Spinal cord (tissue), 10 donors: ENCODE data around the gene MCM9. TPM values are rescaled to one million over a fixed set of nuclear protein-coding genes. Genes with fewer than 3 reads are reported as not detected.
"Not testable (repeated sequence)": the region's sequence is repeated elsewhere in the genome, so short reads cannot be mapped to it uniquely, and the experiment has no call there.

ENCODE experiments used
- DNase-seq, 6 donors: peaks; one replicate each; pipeline versions ENCODE4 v3.0.0 to v3.0.0-alpha.2; 2013 to 2015; ENCODE audit warnings: low spot score in 6 of 6, low read depth in 4 of 6
- H3K27ac ChIP-seq: one replicate; pipeline ENCODE4 v1.5.1; 2013; ENCODE audit warnings: low read depth, low read length, control low read depth
- H3K27me3 ChIP-seq: one replicate; pipeline ENCODE4 v1.6.1; 2013; ENCODE audit warnings: low read length; ENCODE audit not compliant: control insufficient read depth, insufficient read depth
- H3K36me3 ChIP-seq: one replicate; pipeline ENCODE4 v1.6.1; 2013; ENCODE audit warnings: low read length; ENCODE audit not compliant: control insufficient read depth, insufficient read depth
- H3K4me1 ChIP-seq: one replicate; pipeline ENCODE4 v1.6.1; 2013; ENCODE audit warnings: low read length; ENCODE audit not compliant: control insufficient read depth, insufficient read depth
- H3K4me3 ChIP-seq: one replicate; pipeline ENCODE4 v1.5.1; 2013; ENCODE audit warnings: low read depth, low read length, control low read depth
- H3K9me3 ChIP-seq: one replicate; pipeline ENCODE4 v1.6.1; 2013; ENCODE audit warnings: low read length; ENCODE audit not compliant: control insufficient read depth, insufficient read depth
- WGBS: methylation state at CpG from one replicate; pipeline ENCODE4 v1.1.5; 2013; ENCODE audit warnings: missing lambda C conversion rate; ENCODE audit not compliant: insufficient coverage; 5-methylcytosine and 5-hydroxymethylcytosine counted together
- polyA plus RNA-seq, 2 donors: library from polyadenylated mRNA; unstranded; fragments of 120-200 nt; gene quantifications; one replicate each; pipeline ENCODE4 v1.2.1, GENCODE V29; 2013; ENCODE audit not compliant: insufficient read length in 2 of 2
- total RNA-seq, 2 donors: library from RNA; depleted of rRNA in 1 of 2; stranded (reverse); fragments of 120-200 nt in 1 of 2; fragments of >200 nt in 1 of 2; gene quantifications; one replicate each; pipeline versions ENCODE4 v1.2.3 to v1.2.4, GENCODE V29; 2013 to 2014
- donor health status: healthy.

The MCM9 gene
- total and polyA plus RNA-seq, 4 donors, result 11.2 to 16.8 (median 14.5) TPM

DNA sequence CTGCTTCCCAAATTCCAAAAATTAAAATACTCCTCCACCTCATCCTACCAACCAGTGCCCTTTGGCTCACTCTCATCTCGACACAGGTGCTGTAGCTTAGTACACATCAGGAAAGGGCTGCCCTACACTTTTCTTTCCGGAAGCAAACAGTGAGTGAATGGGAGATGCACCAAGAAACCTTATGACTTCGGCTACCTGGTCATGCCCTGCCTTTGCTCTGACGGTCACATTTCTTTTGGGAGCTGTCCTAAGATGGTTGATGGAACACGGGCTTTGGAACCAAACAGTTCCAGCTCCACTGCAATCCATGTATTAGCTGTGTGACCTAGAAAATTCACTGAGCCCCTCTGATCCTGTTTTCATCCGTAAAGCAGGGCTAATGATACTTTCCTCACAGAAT, 133.7 kb downstream of the MCM9 start:
- Histone ChIP-seq H3K4me1 (peaks cover 11% of the 10 kb centered on the region), H3K4me3 (no peak overlapping the region), H3K36me3 (no peaks in the 10 kb centered on the region), H3K27me3 (no peaks in the 10 kb centered on the region), H3K9me3 (no peaks in the 10 kb centered on the region), H3K27ac (no peak overlapping the region)
- 96% methylated on average over 5 of the region's 6 CpGs for WGBS
- no peak for DNase-seq

DNA sequence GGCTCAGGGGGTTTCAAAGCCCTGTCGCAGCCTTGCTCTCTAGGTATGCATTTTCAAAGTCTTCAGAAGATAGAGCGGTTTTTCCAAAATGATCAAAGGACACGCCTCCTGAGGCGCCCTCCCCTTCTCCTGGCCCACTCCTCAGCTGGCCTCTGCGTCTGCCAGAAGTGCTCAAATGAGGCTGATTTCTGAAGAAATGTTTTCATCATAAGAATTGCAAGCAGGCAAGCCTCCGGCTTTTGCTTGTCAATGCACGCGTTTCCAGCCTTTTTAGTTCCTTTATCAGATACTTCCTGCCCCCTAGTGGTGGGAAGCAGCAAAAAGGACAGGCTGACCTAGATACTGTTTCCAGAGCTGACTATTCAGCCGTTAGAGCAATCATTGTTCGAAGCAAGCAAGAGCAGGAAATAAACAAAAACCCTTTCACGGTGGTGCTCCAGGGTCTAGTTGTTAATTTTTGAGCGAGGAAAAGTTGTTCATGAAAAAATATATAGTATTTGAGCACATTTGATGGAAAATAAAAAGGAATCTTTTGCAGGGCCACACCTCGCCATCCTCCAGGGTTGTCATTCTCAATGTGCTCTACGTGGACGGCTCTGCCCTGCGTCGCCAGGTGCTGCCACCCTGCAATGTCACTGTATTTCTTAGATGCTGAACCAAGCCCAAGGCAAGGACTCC, 134.4 kb downstream of the MCM9 start:
- Histone ChIP-seq H3K4me3 (no peak overlapping the region), H3K9me3 (no peaks in the 10 kb centered on the region), H3K4me1 (peaks cover 11% of the 10 kb centered on the region), H3K27ac (peak overlapping the region; percentile 52), H3K27me3 (no peaks in the 10 kb centered on the region), H3K36me3 (no peaks in the 10 kb centered on the region)
- DNase-seq, result peak; percentile 83 to 98 (median 88)
- WGBS, result 23% methylated on average over 12 of the region's 17 CpGs

DNA sequence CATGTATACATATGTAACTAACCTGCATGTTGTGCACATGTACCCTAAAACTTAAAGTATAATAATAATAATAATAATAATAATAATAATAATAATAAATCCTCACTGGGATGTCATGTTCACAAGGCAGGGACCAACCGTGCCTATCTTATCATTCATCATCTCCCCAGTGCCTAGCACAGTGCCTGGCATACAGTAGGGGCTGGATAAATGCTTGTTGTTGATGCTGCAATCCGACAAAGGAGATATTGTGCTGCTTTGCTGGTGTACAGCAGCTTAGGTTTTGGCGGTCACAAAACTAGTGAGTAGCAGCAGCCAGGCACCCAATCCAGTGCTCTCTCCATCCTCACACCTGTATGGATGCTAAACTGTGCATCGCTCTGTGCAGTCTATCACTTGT, 135.1 kb downstream of the MCM9 start:
- no CpG with 5 or more reads among the region's 4 CpGs for WGBS

DNA sequence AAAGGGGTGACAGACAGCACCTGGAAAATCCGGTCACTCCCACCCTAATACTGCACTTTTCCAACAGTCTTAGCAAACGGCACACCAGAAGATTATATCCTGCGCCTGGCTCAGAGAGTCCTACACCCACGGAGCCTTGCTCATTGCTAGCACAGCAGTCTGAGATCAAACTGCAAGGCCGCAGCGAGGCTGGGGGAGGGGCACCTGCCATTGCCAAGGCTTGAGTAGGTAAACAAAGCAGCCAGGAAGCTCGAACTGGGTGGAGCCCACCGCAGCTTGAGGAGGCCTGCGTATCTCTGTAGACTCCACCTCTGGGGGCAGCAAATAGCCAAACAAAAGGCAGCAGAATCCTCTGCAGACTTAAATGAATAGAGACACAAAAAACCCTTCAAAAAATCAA, 138.4 kb downstream of the MCM9 start:
- H3K27me3 ChIP-seq, H3K4me3 ChIP-seq, H3K9me3 ChIP-seq, H3K36me3 ChIP-seq, DNase-seq, H3K27ac ChIP-seq: not testable (repeated sequence)
- 76% methylated on average over 7 of the region's 9 CpGs for WGBS
- H3K4me1 ChIP-seq, result peaks cover 11% of the 10 kb centered on the region

More for the DNA sequence above, 135.1 kb downstream of the MCM9 start:
- no peaks in the 10 kb centered on the region for H3K27me3 ChIP-seq
- DNase-seq, result no peak
- H3K27ac ChIP-seq, result no peak overlapping the region
- no peak overlapping the region for H3K4me3 ChIP-seq
- peaks cover 11% of the 10 kb centered on the region for H3K4me1 ChIP-seq
- no peaks in the 10 kb centered on the region for H3K9me3 ChIP-seq
- no peaks in the 10 kb centered on the region for H3K36me3 ChIP-seq

DNA sequence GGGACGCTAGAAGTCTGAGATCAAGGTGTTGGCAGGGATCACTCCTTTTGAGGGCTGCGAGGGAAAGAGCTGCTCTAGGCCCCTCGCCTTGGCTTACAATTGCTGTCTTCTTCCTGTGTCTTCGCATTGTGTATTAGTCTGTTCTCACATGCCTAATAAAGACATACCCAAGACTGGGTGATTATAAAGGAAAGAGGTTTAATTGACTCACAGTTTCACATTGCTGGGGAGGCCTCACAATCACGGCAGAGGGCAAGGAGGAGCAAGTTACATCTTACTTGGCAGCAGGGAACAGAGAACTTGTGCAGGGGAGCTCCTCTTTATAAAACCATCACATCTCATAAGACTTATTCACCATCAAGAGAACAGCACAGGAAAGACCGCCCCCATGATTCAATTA, 143.5 kb downstream of the MCM9 start:
- H3K27ac ChIP-seq, result no peak overlapping the region
- 100% methylated on average over 2 of the region's 6 CpGs for WGBS
- no peak overlapping the region for H3K4me3 ChIP-seq
- no peaks in the 10 kb centered on the region for H3K27me3 ChIP-seq
- DNase-seq, result no peak
- H3K9me3 ChIP-seq, result no peaks in the 10 kb centered on the region
- H3K4me1 ChIP-seq, result peaks cover 7% of the 10 kb centered on the region
- H3K36me3 ChIP-seq, result no peaks in the 10 kb centered on the region

DNA sequence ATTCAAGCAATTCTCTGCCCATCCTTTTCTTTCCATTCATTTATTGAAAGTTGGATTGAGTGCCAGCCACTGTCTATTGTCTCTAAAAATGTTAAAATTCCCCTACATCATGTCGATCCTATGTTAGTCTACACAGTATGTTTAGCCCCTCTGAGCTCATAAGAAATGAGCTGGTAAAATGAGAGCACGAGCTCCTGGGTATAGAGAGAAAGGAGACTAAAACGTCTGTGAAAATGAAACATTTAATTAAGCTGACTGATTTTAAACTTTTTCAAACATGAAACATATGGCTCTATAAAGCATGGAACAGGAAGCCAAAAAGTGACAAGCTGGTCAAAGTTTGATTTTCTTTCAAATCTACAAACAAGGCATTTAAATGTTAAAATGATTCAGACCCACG, 145.0 kb downstream of the MCM9 start:
- 80% methylated on average over 1 of the region's 4 CpGs for WGBS
- no peaks in the 10 kb centered on the region for H3K36me3 ChIP-seq
- no peak overlapping the region for H3K27ac ChIP-seq
- peak in 1 of 6 donors; percentile 58 for DNase-seq
- H3K27me3 ChIP-seq, result no peaks in the 10 kb centered on the region
- no peaks in the 10 kb centered on the region for H3K9me3 ChIP-seq
- H3K4me1 ChIP-seq, result peaks cover 9% of the 10 kb centered on the region
- no peak overlapping the region for H3K4me3 ChIP-seq

DNA sequence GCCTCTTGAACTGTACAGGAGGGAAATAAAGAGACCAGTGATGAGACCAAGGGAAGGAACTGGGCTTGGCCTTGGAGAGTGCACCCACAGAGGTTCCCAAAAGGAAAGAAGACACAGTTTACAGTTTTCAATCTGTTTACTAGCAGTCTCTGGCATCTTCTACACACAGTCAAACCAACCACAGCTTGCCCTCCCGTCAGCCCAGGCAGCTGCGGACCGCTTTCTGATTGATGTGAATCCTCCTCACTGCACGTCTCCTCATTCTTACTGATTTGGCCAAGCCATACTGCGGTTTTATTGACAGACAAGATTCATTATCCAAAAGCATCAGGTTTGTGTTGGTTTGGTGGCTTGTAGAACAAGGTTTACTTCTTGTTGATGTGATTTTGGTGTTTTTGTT, 145.5 kb downstream of the MCM9 start:
- Histone ChIP-seq H3K4me1 (peaks cover 14% of the 10 kb centered on the region), H3K27me3 (no peaks in the 10 kb centered on the region), H3K27ac (no peak overlapping the region), H3K4me3 (no peak overlapping the region), H3K36me3 (no peaks in the 10 kb centered on the region), H3K9me3 (no peaks in the 10 kb centered on the region)
- peak in 1 of 6 donors; percentile 30 for DNase-seq
- 58% methylated on average over 5 of the region's 5 CpGs for WGBS

DNA sequence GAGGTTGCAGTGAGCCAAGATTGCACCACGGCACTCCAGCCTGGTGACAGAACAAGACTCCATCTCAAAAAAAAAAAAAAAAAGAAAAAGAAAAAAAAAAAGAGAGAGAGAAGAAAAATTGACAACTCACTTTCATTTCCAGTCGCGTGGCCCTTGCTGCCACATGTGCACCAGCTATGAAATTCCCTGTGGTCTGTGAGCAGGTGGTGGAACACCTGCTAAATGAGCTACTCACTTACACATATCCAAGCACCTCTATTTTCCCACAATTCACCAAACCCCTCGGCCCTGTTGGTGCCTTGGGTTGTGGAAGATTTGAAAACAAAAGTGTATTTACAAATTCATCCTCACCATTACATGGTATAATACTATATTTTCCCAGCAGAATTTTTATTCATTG, 146.3 kb downstream of the MCM9 start:
- WGBS, result no CpG with 5 or more reads among the region's 4 CpGs
- no peak overlapping the region for H3K4me3 ChIP-seq
- H3K27me3 ChIP-seq, result no peaks in the 10 kb centered on the region
- H3K9me3 ChIP-seq, result no peaks in the 10 kb centered on the region
- peak in 1 of 6 donors; percentile 6 for DNase-seq
- peaks cover 14% of the 10 kb centered on the region for H3K4me1 ChIP-seq
- no peaks in the 10 kb centered on the region for H3K36me3 ChIP-seq
- H3K27ac ChIP-seq, result no peak overlapping the region

DNA sequence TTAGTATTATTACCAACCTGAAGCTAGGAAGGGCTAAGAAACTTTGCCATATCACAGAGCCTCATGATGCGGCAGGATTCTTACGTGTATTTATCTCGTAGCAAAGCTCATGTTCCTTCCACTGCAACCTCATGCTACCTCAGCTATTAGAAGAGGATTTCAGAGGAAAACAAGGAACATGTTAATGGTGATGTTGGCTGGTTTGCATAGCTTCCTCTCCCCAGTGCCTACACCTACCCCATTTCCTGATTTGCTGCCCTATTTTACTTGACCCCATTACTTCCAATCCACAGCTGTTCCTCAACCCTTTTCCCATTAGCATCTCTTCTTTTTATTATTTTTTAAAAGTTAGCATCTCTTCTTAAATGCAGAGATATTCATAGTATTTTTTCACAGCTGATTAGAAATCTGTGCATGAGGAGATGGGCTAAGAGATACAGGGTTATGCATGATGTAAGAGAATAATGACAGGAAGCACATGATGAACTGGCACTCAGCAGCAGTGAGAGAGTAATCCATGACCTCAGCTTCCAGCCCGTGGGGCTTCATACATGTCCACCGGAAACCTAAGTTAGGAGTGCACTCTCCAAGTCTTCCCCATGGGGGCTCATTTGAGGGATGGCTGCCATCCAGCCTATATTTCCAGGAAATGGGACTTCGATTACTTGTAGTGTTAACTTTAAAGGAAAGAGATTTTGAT, 147.1 kb downstream of the MCM9 start:
- no peak overlapping the region for H3K4me3 ChIP-seq
- H3K36me3 ChIP-seq, result no peaks in the 10 kb centered on the region
- H3K27ac ChIP-seq, result no peak overlapping the region
- H3K27me3 ChIP-seq, result no peaks in the 10 kb centered on the region
- 96% methylated on average over 4 of the region's 6 CpGs for WGBS
- no peak for DNase-seq
- no peaks in the 10 kb centered on the region for H3K9me3 ChIP-seq
- peaks cover 14% of the 10 kb centered on the region for H3K4me1 ChIP-seq
